SK-N-SH (cell line): ENCODE measurements around the gene ELAPOR1.

ENCODE experiments used
- CTCF ChIP-seq: fragments of 200-600 bp; sonication (generic); IDR thresholded peaks from 2 replicates; pipeline ENCODE4 v1.6.1; 2017; ENCODE audit warnings: antibody characterized with exemption, mild to moderate bottlenecking, moderate library complexity
- EZH2phosphoT487 ChIP-seq: fragments of 200-600 bp; sonication (generic); IDR thresholded peaks from 2 replicates; pipeline ENCODE4 v1.6.1; 2017; ENCODE audit warnings: low read depth, mixed run types, mild to moderate bottlenecking, antibody characterized with exemption, moderate library complexity, borderline replicate concordance
- FOXM1 ChIP-seq: IDR thresholded peaks from 2 replicates; pipeline ENCODE4 v1.4.0; 2012; ENCODE audit warnings: low read depth, mild to moderate bottlenecking
- IRF3 ChIP-seq: fragments of 150-350 bp; IDR thresholded peaks from 2 replicates; pipeline ENCODE4 v1.6.1; 2016; ENCODE audit warnings: mild to moderate bottlenecking, low read depth, low read length
- MXI1 ChIP-seq: IDR thresholded peaks from 2 replicates; pipeline ENCODE4 v1.6.1; 2012; ENCODE audit warnings: mild to moderate bottlenecking, low read depth, low read length, improper control_type of control experiment
- POLR2AphosphoS5 ChIP-seq: IDR thresholded peaks from 2 replicates; pipeline ENCODE4 v1.6.1; 2012; ENCODE audit warnings: low read depth, low read length
- TCF12 ChIP-seq: IDR thresholded peaks from 2 replicates; pipeline ENCODE4 v1.4.0; 2012
- ZBTB33 ChIP-seq: IDR thresholded peaks from 2 replicates; pipeline ENCODE4 v1.4.0; 2012; ENCODE audit warnings: low read depth, borderline replicate concordance

GRCh38 chr1:109136766-109137165, 22.9 kb downstream of the ELAPOR1 start:
- TF ChIP-seq MXI1 (no peak), CTCF (no peak), TCF12 (no peak), EZH2phosphoT487 (no peak), FOXM1 (no peak), POLR2AphosphoS5 (no peak), IRF3 (no peak), ZBTB33 (no peak)
